ENCODE results near the gene PRKG1.

PRKG1 gene

GRCh38 chr10:51759896-51760534 is 685.7 kb downstream of the PRKG1 start:
- H3K4me3 ChIP-seq (ENCODE audit: low read length, poor library complexity, severe bottlenecking) = no peak overlapping the region
- no peak overlapping the region for H2AFZ ChIP-seq (ENCODE audit: low read length)
- no peaks in the 10 kb centered on the region for H3K9me2 ChIP-seq (replicated peaks; ENCODE audit: low read depth, low read length)
- H4K20me1 ChIP-seq (ENCODE audit: insufficient read depth, low read length, poor library complexity, severe bottlenecking) = no peaks in the 10 kb centered on the region
- H3K27me3 ChIP-seq (ENCODE audit: insufficient read depth, low read length, poor library complexity, severe bottlenecking) = no peaks in the 10 kb centered on the region
- no peaks in the 10 kb centered on the region for H3K36me3 ChIP-seq (ENCODE audit: insufficient read depth, low read length)
- no peak overlapping the region for H3K4me2 ChIP-seq (ENCODE audit: low read depth, low read length, poor library complexity, severe bottlenecking)
- TF ChIP-seq, protein P1, sequence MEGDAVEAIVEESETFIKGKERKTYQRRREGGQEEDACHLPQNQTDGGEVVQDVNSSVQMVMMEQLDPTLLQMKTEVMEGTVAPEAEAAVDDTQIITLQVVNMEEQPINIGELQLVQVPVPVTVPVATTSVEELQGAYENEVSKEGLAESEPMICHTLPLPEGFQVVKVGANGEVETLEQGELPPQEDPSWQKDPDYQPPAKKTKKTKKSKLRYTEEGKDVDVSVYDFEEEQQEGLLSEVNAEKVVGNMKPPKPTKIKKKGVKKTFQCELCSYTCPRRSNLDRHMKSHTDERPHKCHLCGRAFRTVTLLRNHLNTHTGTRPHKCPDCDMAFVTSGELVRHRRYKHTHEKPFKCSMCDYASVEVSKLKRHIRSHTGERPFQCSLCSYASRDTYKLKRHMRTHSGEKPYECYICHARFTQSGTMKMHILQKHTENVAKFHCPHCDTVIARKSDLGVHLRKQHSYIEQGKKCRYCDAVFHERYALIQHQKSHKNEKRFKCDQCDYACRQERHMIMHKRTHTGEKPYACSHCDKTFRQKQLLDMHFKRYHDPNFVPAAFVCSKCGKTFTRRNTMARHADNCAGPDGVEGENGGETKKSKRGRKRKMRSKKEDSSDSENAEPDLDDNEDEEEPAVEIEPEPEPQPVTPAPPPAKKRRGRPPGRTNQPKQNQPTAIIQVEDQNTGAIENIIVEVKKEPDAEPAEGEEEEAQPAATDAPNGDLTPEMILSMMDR (conservative IDR thresholded peaks at IDR 0.05; ENCODE audit: low read length) = no peak
- no peak for TF ChIP-seq EZH2phosphoT487 (IDR thresholded peaks at IDR 0.05; ENCODE audit: borderline replicate concordance)
- no peaks in the 10 kb centered on the region for H3K9me3 ChIP-seq (ENCODE audit: insufficient read depth, low read depth, low read length)
- no peaks in the 10 kb centered on the region for H3F3A ChIP-seq (ENCODE audit: low read depth)
- H3K79me2 ChIP-seq (ENCODE audit: insufficient read depth, low read length) = no peaks in the 10 kb centered on the region
- no peak overlapping the region for H3K9ac ChIP-seq (ENCODE audit: low read depth, low read length, poor library complexity, severe bottlenecking)
- no peaks in the 10 kb centered on the region for H3K4me1 ChIP-seq (ENCODE audit: insufficient read depth, low read length, poor library complexity, severe bottlenecking)

DNA sequence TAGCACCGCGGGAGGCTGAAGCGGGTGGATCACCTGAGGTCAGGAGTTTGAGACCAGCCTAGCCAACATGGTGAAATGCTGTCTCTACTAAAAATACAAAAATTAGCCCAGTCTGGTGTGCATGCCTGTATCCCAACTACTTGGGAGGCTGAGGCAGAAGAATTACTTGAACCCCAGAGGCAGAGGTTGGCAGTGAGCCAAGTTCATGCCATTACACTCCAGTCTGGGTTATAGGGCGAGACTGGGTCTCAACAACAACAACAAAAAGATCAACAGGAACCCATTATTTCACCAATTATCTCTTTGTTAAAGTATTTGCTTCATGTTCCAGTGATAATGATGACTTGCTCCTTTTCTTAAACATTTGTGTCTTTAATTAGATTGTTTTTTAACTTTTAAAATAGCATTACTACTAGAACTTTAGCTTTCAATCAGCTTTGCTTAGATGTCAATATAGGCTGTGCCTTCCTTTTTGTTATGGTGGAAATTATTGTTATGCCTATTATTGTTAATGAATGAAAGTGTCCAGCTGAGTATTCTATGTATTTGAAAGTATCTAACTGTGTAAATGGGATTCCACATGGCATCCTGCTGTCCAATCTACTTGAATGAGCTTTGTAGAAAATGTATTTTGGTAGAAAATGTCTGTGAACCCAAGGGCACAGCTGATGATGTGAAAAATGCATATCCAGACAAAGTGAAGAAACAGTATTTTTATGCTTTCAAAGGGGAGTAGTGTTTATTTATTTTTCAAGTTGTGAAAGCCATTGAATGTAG is 686.8 kb downstream of the PRKG1 start:
- no peaks in the 10 kb centered on the region for H3K9me3 ChIP-seq (ENCODE audit: insufficient read depth, low read depth, low read length)
- no peaks in the 10 kb centered on the region for H3F3A ChIP-seq (ENCODE audit: low read depth)
- no peak overlapping the region for H3K4me3 ChIP-seq (ENCODE audit: low read length, poor library complexity, severe bottlenecking)
- no peak overlapping the region for H3K4me2 ChIP-seq (ENCODE audit: low read depth, low read length, poor library complexity, severe bottlenecking)
- no peaks in the 10 kb centered on the region for H3K4me1 ChIP-seq (ENCODE audit: insufficient read depth, low read length, poor library complexity, severe bottlenecking)
- H2AFZ ChIP-seq (ENCODE audit: low read length) = no peak overlapping the region
- H4K20me1 ChIP-seq (ENCODE audit: insufficient read depth, low read length, poor library complexity, severe bottlenecking) = no peaks in the 10 kb centered on the region
- H3K9me2 ChIP-seq (replicated peaks; ENCODE audit: low read depth, low read length) = no peaks in the 10 kb centered on the region
- no peak overlapping the region for H3K9ac ChIP-seq (ENCODE audit: low read depth, low read length, poor library complexity, severe bottlenecking)
- H3K36me3 ChIP-seq (ENCODE audit: insufficient read depth, low read length) = no peaks in the 10 kb centered on the region
- TF ChIP-seq, protein P1 (conservative IDR thresholded peaks at IDR 0.05; ENCODE audit: low read length) = no peak
- TF ChIP-seq EZH2phosphoT487 (IDR thresholded peaks at IDR 0.05; ENCODE audit: borderline replicate concordance) = no peak
- H3K79me2 ChIP-seq (ENCODE audit: insufficient read depth, low read length) = no peaks in the 10 kb centered on the region
- H3K27me3 ChIP-seq (ENCODE audit: insufficient read depth, low read length, poor library complexity, severe bottlenecking) = no peaks in the 10 kb centered on the region

- no peaks in the 10 kb centered on the region for H3F3A ChIP-seq (ENCODE audit: low read depth)
- no peak overlapping the region for H2AFZ ChIP-seq (ENCODE audit: low read length)
- no peak overlapping the region for H3K4me2 ChIP-seq (ENCODE audit: low read depth, low read length, poor library complexity, severe bottlenecking)
- no peaks in the 10 kb centered on the region for H3K79me2 ChIP-seq (ENCODE audit: insufficient read depth, low read length)
- no peaks in the 10 kb centered on the region for H4K20me1 ChIP-seq (ENCODE audit: insufficient read depth, low read length, poor library complexity, severe bottlenecking)
- H3K9me2 ChIP-seq (replicated peaks; ENCODE audit: low read depth, low read length) = no peaks in the 10 kb centered on the region
- H3K9me3 ChIP-seq (ENCODE audit: insufficient read depth, low read depth, low read length) = no peaks in the 10 kb centered on the region
- H3K36me3 ChIP-seq (ENCODE audit: insufficient read depth, low read length) = no peaks in the 10 kb centered on the region
- TF ChIP-seq EZH2phosphoT487 (IDR thresholded peaks at IDR 0.05; ENCODE audit: borderline replicate concordance) = no peak
- TF ChIP-seq, protein P1 (conservative IDR thresholded peaks at IDR 0.05; ENCODE audit: low read length) = no peak
- H3K9ac ChIP-seq (ENCODE audit: low read depth, low read length, poor library complexity, severe bottlenecking) = no peak overlapping the region
- no peaks in the 10 kb centered on the region for H3K4me1 ChIP-seq (ENCODE audit: insufficient read depth, low read length, poor library complexity, severe bottlenecking)
- no peak overlapping the region for H3K4me3 ChIP-seq (ENCODE audit: low read length, poor library complexity, severe bottlenecking)
- H3K27me3 ChIP-seq (ENCODE audit: insufficient read depth, low read length, poor library complexity, severe bottlenecking) = no peaks in the 10 kb centered on the region
Observed at GRCh38 chr10:51763746-51764145, 689.5 kb downstream of the PRKG1 start.

Data from Loucy (cell line).